Muscle layer of duodenum (tissue), 2 donors: ENCODE results near the gene CGB8.
"Not testable (repeated sequence)": the region's sequence is repeated elsewhere in the genome, so short reads cannot be mapped to it uniquely, and the experiment has no call there.

Source experiments
- H3K27ac ChIP-seq: one replicate; pipeline ENCODE4 v1.7.0; 2013; ENCODE audit warnings: mild to moderate bottlenecking, low read length
- H3K27me3 ChIP-seq: one replicate; pipeline ENCODE4 v1.7.0; 2013; ENCODE audit warnings: low read depth, mild to moderate bottlenecking, control low read depth, low read length
- H3K36me3 ChIP-seq, 2 donors: one replicate each; pipeline ENCODE4 v1.7.0; 2013; ENCODE audit warnings: low read length in 2 of 2, control low read depth in 1 of 2, mild to moderate bottlenecking in 1 of 2; ENCODE audit not compliant: insufficient read depth in 2 of 2, control insufficient read depth in 1 of 2
- H3K4me1 ChIP-seq, 2 donors: one replicate each; pipeline ENCODE4 v1.7.0; 2013; ENCODE audit warnings: low read length in 2 of 2, mild to moderate bottlenecking in 2 of 2, control low read depth in 1 of 2, moderate library complexity in 1 of 2; ENCODE audit not compliant: insufficient read depth in 2 of 2, control insufficient read depth in 1 of 2
- H3K4me3 ChIP-seq, 2 donors: one replicate each; pipeline ENCODE4 v1.7.0; 2013; ENCODE audit warnings: low read length in 2 of 2, low read depth in 1 of 2, mild to moderate bottlenecking in 1 of 2
- H3K9me3 ChIP-seq, 2 donors: one replicate each; pipeline ENCODE4 v1.7.0; 2013; ENCODE audit warnings: low read length in 2 of 2, control low read depth in 1 of 2, mild to moderate bottlenecking in 1 of 2; ENCODE audit not compliant: control insufficient read depth in 1 of 2
- donor health status: healthy.

The CGB8 gene

DNA sequence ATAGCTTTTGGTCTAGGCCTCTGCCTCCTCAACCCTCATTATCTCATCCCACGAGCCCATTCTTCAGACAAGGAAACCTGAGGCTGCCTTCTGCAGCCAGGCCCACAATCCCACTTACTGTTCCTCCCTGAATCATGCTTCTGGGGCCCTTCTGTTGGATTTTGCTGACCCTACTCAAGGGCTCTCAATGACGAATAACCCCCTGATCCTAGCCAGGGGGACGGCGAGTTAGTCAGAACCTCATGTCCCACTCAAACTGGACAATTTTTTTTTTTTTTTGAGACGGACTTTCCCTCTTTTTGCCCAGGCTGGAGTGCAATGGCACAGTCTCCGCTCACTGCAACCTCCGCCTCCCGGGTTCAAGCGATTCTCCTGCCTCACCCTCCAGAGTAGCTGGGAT, 26.8 kb downstream of the CGB8 start:
- Histone ChIP-seq H3K27me3 (peaks cover 8% of the 10 kb centered on the region), H3K27ac (no peak overlapping the region), H3K36me3 (no peaks in the 10 kb centered on the region), H3K9me3 (no peaks in the 10 kb centered on the region), H3K4me1 (peaks cover 0 to 22% of the 10 kb centered on the region in 2 donors), H3K4me3 (no peak overlapping the region)

DNA sequence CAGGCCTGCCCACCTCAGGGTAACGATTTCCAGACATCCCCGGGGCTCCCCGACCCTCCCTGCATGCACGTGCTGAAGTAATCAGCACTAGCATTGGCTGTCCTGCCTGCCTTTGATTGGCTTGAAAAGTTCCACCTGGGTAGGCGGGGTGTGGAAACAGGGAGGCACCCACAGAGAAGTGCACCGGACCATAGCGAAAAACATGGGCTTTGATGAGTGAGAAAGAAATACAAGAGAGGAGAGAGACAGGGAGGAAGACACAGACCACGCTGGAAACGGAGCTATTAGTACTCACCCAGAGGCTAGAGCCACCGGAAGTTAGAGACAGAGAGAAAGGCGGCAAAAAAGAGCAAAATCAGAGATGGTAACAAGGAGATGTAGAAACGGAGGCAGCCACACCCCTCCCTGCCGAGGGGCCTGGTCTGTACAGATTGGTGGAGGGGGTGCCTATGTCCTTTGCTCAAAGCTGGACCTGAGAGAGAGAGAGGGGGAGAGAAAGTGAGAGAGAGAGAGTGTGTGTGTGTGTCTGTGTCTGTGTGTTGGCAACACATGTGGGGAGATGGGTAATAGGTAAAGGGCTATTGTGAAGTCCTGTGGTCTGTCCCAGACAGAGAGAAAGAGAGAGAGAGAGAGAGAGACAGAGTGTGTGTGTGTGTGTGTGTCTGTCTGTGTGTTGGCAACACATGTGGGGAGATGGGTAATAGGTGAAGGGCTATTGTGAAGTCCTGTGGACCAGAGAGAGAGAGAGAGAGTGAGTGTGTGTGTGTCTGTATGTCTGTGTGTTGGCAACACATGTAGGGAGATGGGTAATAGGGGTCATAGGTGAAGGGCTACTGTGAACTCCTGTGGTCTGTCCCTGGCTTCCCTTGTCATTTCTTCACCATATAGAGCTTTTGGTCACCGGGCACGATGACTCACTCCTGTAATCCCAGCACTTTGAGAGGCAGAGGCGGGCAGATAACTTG, 27.7 kb downstream of the CGB8 start:
- peaks cover 0 to 22% of the 10 kb centered on the region in 2 donors for H3K4me1 ChIP-seq
- peaks cover 8% of the 10 kb centered on the region for H3K27me3 ChIP-seq

DNA sequence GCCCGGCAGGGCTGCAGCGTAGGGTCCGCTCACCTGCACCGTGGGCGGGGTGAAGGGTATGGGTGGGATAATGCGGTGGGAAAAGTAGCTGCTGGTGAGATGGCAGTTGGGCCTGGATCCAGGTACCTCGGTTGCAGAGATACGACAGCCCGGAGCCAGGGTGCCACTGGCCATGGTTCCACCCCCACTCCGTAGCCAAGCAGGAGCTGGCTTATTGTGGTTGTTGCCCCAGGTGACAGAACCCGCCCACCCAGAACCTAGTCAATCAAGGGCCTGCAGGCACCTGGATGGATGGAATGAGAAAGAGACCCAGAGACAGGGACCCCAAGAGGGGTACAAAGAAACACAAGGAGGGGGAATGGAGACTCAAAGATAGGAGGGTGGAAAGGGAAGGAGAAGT, 28.6 kb downstream of the CGB8 start:
- Histone ChIP-seq H3K9me3 (no peaks in the 10 kb centered on the region), H3K4me1 (peaks cover 0 to 22% of the 10 kb centered on the region in 2 donors), H3K27ac (no peak overlapping the region), H3K4me3 (no peak overlapping the region), H3K36me3 (peaks cover 0 to 11% of the 10 kb centered on the region in 2 donors), H3K27me3 (peaks cover 8% of the 10 kb centered on the region)

More for the DNA sequence above, 27.7 kb downstream of the CGB8 start:
- H3K36me3 ChIP-seq, result peaks cover 0 to 2% of the 10 kb centered on the region in 2 donors
- H3K27ac ChIP-seq, result no peak overlapping the region
- H3K9me3 ChIP-seq, result no peaks in the 10 kb centered on the region
- H3K4me3 ChIP-seq, result no peak overlapping the region

DNA sequence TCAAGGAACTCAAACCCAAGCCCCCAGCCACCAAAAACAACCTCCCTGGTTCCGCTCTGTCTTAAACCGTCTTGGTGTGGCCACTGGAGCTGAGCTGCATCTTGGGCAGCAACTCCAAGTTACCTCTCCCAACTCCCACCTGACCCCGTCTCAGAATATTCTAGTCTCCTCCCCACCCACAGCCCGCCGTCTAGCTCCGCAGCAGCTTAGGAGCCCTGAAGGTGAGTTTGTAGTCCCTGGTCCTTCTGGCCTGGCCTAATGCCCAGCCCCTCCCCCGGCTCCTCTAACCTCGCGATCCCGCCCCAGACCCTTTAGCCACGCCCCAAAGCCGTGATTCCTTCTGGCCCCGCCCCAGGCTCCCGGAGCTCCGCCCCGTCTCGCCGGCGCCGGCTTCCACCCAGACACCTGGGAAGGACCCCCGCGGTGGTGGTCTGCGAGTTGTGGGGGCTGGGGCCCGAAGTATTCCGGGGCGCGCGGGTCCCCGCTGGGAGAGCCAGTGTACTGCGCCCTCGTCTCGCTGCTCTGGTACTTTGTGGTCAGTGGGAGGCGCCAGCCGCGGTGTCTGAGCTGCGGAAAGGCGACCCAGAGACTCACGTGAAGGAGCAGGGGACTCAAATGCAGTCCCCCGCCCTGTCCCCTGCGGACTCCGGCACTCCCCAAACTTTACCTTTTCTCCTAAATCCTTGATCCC, 29.5 kb downstream of the CGB8 start:
- Histone ChIP-seq H3K4me3 (peak overlapping the region; percentile 7 to 69), H3K27me3 (peaks cover 8% of the 10 kb centered on the region), H3K27ac (no peak overlapping the region), H3K36me3 (peaks cover 0 to 21% of the 10 kb centered on the region in 2 donors), H3K9me3 (no peaks in the 10 kb centered on the region), H3K4me1 (peaks cover 0 to 22% of the 10 kb centered on the region in 2 donors)

DNA sequence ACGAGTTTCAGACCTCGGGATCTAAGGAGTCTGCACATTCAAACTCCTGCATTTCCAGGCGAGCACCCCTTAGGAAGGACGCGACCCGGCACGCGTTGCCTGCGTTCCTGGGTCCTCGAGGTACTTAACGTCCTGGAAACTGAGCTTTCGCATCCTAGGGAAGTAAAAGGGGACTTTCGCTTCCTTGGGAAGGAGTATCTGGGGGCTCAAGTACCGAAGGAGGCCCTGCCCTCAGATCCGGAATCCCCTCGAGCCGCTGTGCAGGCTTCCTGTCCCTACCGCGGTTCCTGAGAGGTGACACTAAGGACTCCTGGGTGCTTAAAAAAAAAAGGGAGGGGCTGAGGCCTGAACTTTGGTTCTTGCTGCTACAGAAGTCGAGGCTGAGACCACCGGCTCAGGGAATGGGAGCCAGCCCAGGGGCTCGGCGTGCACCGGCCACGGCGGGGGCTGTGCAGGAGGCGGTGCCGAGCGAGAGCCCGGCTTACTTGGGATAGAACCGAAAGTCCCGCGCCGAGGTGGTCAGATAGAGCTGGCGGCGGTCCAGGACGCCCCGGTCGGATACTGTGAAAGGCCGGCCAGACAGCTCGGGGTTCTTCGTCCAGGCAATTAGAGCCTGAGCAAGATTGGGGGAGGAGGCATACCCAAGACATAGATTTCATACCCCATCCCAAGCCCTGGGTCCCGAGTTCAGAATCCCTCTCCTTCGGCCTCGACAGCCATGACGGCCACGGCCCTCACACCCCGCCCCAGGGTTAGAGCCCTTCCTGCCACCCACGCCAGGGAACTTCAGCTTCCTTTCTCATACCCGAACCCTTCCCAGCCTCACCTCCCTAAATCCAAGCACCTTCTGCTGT, 30.3 kb downstream of the CGB8 start:
- H3K9me3 ChIP-seq, H3K27me3 ChIP-seq, H3K27ac ChIP-seq: not testable (repeated sequence)
- H3K4me1 ChIP-seq, result peaks cover 0 to 22% of the 10 kb centered on the region in 2 donors
- peaks cover 0 to 25% of the 10 kb centered on the region in 2 donors for H3K36me3 ChIP-seq
- peak overlapping the region; percentile 38 to 69 for H3K4me3 ChIP-seq

DNA sequence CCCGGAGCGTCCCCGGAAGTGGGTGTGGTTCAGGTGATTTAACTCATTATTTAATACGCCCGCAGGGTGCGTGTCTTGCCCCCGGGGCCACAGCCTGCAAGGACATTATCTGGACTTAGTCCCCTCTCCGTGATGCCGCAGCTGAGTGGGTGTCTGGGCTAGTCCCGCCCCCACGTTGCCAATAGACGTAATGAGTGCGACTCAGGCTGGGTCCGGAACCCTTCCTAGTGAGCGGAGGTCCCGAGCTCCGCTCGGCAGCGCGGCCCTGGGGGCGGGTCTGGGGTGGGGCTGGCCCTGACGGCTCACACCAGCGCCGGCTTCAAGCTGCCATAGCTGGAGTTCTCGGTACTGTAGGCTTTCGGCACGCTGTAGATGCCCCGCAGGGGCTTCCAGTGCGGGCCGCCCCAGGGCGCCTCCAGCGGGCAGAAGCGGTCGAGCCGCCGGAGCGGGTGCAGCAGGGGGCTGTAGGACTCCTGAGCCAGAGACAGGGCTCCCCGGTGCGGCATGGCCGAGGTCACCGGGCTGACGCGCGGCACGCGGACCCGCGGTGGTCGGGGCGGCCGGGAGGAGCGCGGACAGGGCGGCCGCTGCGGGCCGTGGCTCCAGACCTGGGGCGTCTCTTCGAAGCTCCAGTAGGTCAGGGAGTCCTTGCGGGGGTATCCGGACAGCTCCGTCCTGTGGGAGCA, 31.1 kb downstream of the CGB8 start:
- Histone ChIP-seq H3K9me3 (no peaks in the 10 kb centered on the region), H3K36me3 (peaks cover 0 to 26% of the 10 kb centered on the region in 2 donors), H3K4me3 (peak overlapping the region; percentile 38 to 69), H3K27ac (no peak overlapping the region), H3K4me1 (peaks cover 0 to 22% of the 10 kb centered on the region in 2 donors), H3K27me3 (peaks cover 8% of the 10 kb centered on the region)

DNA sequence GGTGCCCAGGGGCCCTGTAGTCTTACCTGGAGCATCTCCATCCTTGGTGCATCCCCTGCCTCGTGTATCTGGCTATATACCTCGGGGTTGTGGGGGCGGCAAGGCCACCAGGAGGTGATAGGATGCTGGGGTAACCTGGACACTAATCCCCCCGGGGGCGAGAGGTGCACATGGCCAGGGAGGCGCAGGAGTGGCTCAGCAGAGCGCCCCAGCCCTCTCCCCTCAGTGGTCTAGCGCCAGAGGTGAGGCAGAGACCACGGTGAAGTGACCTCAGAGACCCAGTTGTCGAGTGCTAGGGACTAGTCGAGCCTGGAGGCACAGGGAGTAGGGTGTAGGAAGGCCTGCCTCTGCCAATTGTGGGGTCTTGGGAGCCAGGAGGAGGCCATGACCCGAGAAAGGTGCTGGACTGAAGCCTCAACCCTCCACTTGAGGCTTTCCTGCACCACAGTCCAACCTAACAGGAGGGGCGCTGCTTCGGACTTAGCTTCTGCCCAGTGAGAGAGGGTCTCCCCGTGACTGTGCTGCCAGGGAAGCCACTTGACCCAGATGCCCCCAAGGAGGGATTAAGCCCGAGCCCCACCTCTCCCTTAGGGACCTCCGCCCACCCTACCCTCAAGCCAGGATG, 31.8 kb downstream of the CGB8 start, which contains the start of gene LHB:
LHB (minus strand) TSS at position 51 of the 625 bp plus-strand sequence; CDS start at position 41, 10 bp downstream.
- Histone ChIP-seq H3K27ac (no peak within 1 kb of the TSS), H3K9me3 (no peaks in the 10 kb centered on the region), H3K4me3 (peak within 1 kb of the TSS; percentile 38 to 69), H3K27me3 (peaks cover 8% of the 10 kb centered on the region), H3K36me3 (peaks cover 6 to 33% of the 10 kb centered on the region in 2 donors), H3K4me1 (peaks cover 0 to 22% of the 10 kb centered on the region in 2 donors)

DNA sequence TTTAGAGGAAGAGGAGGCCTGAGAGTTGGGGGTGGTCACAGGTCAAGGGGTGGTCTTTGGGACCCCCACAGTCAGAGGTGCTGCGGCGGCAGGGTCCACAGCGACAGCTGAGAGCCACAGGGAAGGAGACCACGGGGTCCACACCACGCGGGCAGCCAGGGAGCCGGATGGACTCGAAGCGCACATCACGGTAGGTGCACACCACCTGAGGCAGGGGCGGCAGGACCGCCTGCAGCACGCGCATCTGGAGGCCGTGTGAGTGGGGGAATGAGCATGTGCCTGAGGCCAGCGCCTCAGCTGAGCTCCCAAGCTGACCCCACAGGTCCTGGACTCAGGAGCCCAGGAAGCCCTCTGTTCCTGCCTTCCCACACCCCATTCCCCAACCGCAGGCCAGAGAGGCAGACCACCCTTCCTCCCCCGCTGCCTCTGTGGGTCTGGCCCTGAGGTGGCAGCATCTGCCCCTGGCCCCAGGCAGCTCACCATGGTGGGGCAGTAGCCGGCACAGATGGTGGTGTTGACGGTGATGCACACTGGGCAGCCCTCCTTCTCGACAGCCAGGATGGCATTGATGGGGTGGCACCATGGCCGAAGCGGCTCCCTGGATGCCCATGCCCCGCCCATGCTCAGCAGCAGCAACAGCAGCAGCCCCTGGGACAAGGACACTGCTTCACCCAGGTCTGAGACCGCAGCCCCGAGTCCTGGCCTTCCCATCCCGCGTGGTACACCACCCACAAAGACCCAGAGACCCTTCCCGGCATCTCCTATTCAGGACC, 32.7 kb downstream of the CGB8 start:
- H3K36me3 ChIP-seq, result peaks cover 13 to 42% of the 10 kb centered on the region in 2 donors
- H3K27me3 ChIP-seq, result peaks cover 8% of the 10 kb centered on the region
- peaks cover 0 to 22% of the 10 kb centered on the region in 2 donors for H3K4me1 ChIP-seq
- no peaks in the 10 kb centered on the region for H3K9me3 ChIP-seq
- H3K27ac ChIP-seq, result no peak overlapping the region
- no peak overlapping the region for H3K4me3 ChIP-seq

DNA sequence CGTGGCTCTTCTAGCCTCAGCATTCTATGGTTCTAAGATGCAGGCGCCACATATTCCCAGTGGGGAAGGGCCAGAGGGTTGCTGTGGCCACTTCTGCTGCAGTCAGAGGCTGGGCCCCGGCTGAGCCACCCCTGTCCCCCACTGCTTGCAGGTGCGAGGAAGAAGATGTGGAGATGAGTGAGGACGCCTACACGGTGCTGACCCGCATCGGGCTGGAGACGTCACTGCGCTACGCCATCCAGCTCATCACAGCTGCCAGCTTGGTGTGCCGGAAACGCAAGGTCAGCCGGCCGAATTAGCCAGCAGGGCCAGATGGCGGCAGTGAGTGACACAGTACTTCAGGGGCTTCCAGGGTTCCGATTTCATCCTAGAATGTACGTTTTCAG, 34.0 kb downstream of the CGB8 start:
- no peak overlapping the region for H3K27ac ChIP-seq
- peaks cover 0 to 22% of the 10 kb centered on the region in 2 donors for H3K4me1 ChIP-seq
- H3K9me3 ChIP-seq, result no peaks in the 10 kb centered on the region
- peaks cover 14 to 56% of the 10 kb centered on the region in 2 donors for H3K36me3 ChIP-seq
- H3K27me3 ChIP-seq, result no peaks in the 10 kb centered on the region
- no peak overlapping the region for H3K4me3 ChIP-seq
